MM.1S (cell line): ENCODE measurements around the gene RBMS3.

ENCODE experiments used
- DNase-seq: peaks from one replicate; pipeline ENCODE4 v3.0.0-alpha.2; 2015
- H2AFZ ChIP-seq: fragments of 300-600 bp; sonication (generic); 2 replicates; pipeline ENCODE4 v1.6.0; 2016; ENCODE audit warnings: antibody characterized with exemption, low read length
- H3F3A ChIP-seq: fragments of 300-600 bp; sonication (generic); 2 replicates; pipeline ENCODE4 v1.6.1; 2016; ENCODE audit warnings: mild to moderate bottlenecking, antibody characterized with exemption, low read length, moderate library complexity, mixed read lengths; ENCODE audit not compliant: insufficient read depth
- H3K27ac ChIP-seq: fragments of 300-600 bp; sonication (generic); 2 replicates; pipeline ENCODE4 v1.5.1; 2016; ENCODE audit warnings: mild to moderate bottlenecking, low read length
- H3K27me3 ChIP-seq: fragments of 300-600 bp; sonication (generic); replicated peaks from 2 replicates; pipeline ENCODE4 v1.6.0; 2016; ENCODE audit warnings: low read length; ENCODE audit not compliant: insufficient read depth
- H3K36me3 ChIP-seq: fragments of 300-600 bp; sonication (generic); replicated peaks from 2 replicates; pipeline ENCODE4 v1.6.1; 2016; ENCODE audit warnings: mild to moderate bottlenecking, low read length, mixed read lengths; ENCODE audit not compliant: insufficient read depth
- H3K4me1 ChIP-seq: fragments of 300-600 bp; sonication (generic); 2 replicates; pipeline ENCODE4 v1.6.1; 2016; ENCODE audit warnings: low read length, mixed read lengths
- H3K4me2 ChIP-seq: fragments of 300-600 bp; sonication (generic); 2 replicates; pipeline ENCODE4 v1.6.0; 2016; ENCODE audit warnings: low read depth, low read length
- H3K4me3 ChIP-seq: fragments of 300-600 bp; sonication (generic); 2 replicates; pipeline ENCODE4 v1.5.1; 2016; ENCODE audit warnings: low read length, mixed read lengths
- H3K79me2 ChIP-seq: fragments of 300-600 bp; sonication (generic); 2 replicates; pipeline ENCODE4 v1.6.1; 2016; ENCODE audit warnings: mixed run types, low read length, mixed read lengths
- H3K9ac ChIP-seq: fragments of 300-600 bp; sonication (generic); 2 replicates; pipeline ENCODE4 v1.6.1; 2016; ENCODE audit warnings: low read length, mixed read lengths
- H3K9me2 ChIP-seq: fragments of 300-600 bp; sonication (generic); replicated peaks from 2 replicates; pipeline ENCODE4 v1.6.1; 2016; ENCODE audit warnings: mild to moderate bottlenecking, low read length, mixed read lengths; ENCODE audit not compliant: insufficient read depth
- H3K9me3 ChIP-seq: fragments of 300-600 bp; sonication (generic); replicated peaks from 2 replicates; pipeline ENCODE4 v1.6.1; 2016; ENCODE audit warnings: mild to moderate bottlenecking, low read length, mixed read lengths; ENCODE audit not compliant: insufficient read depth
- H4K20me1 ChIP-seq: fragments of 300-600 bp; sonication (generic); 2 replicates; pipeline ENCODE4 v1.6.1; 2016; ENCODE audit warnings: mild to moderate bottlenecking, low read length, moderate library complexity, mixed read lengths; ENCODE audit not compliant: insufficient read depth
- CTCF ChIP-seq: fragments of 300-600 bp; sonication (generic); IDR thresholded peaks from 2 replicates; pipeline ENCODE4 v1.5.1; 2016; ENCODE audit warnings: antibody characterized with exemption, low read length, mixed read lengths
- EZH2 ChIP-seq: fragments of 300-600 bp; sonication (generic); optimal IDR thresholded peaks from 2 replicates; pipeline ENCODE3; 2017; ENCODE audit warnings: low read depth, mild to moderate bottlenecking, antibody characterized with exemption, low read length, mixed read lengths
- EZH2phosphoT487 ChIP-seq: fragments of 300-600 bp; sonication (generic); IDR thresholded peaks from 2 replicates; pipeline ENCODE4 v1.6.1; 2018; ENCODE audit warnings: antibody characterized with exemption, low read length

RBMS3 gene

GRCh38 chr3:29639578-29640290 lies 358.9 kb downstream of the RBMS3 start:
- no peaks in the 10 kb centered on the region for H3F3A ChIP-seq
- no peaks in the 10 kb centered on the region for H3K79me2 ChIP-seq
- DNase-seq: no peak
- H3K4me3 ChIP-seq: no peak overlapping the region
- no peaks in the 10 kb centered on the region for H3K36me3 ChIP-seq
- H3K9me3 ChIP-seq: no peaks in the 10 kb centered on the region
- no peaks in the 10 kb centered on the region for H3K27me3 ChIP-seq
- no peak overlapping the region for H3K27ac ChIP-seq
- no peaks in the 10 kb centered on the region for H4K20me1 ChIP-seq
- H3K4me1 ChIP-seq: no peaks in the 10 kb centered on the region
- no peak overlapping the region for H2AFZ ChIP-seq
- TF ChIP-seq EZH2 (no peak), CTCF (no peak), EZH2phosphoT487 (no peak)
- no peaks in the 10 kb centered on the region for H3K9me2 ChIP-seq
- H3K4me2 ChIP-seq: no peak overlapping the region
- no peak overlapping the region for H3K9ac ChIP-seq

GRCh38 chr3:29642393-29643033 lies 361.6 kb downstream of the RBMS3 start:
- Histone ChIP-seq H3K27ac (no peak overlapping the region), H3K4me3 (no peak overlapping the region), H4K20me1 (no peaks in the 10 kb centered on the region), H3K9me2 (no peaks in the 10 kb centered on the region), H3K4me1 (no peaks in the 10 kb centered on the region), H3K9ac (no peak overlapping the region), H3K9me3 (no peaks in the 10 kb centered on the region), H3K4me2 (no peak overlapping the region), H2AFZ (no peak overlapping the region), H3F3A (no peaks in the 10 kb centered on the region), H3K27me3 (no peaks in the 10 kb centered on the region), H3K79me2 (no peaks in the 10 kb centered on the region), H3K36me3 (no peaks in the 10 kb centered on the region)
- no peak for TF ChIP-seq CTCF
- TF ChIP-seq EZH2: no peak
- no peak for TF ChIP-seq EZH2phosphoT487
- DNase-seq: no peak

GRCh38 chr3:29643034-29643425 lies 362.2 kb downstream of the RBMS3 start:
- Histone ChIP-seq H3K4me3 (no peak overlapping the region), H3K27me3 (no peaks in the 10 kb centered on the region), H3K9me2 (no peaks in the 10 kb centered on the region), H3K4me2 (no peak overlapping the region), H3K9ac (no peak overlapping the region), H3K4me1 (no peaks in the 10 kb centered on the region), H2AFZ (no peak overlapping the region), H3K27ac (no peak overlapping the region), H3K79me2 (no peaks in the 10 kb centered on the region), H3F3A (no peaks in the 10 kb centered on the region), H3K36me3 (no peaks in the 10 kb centered on the region), H3K9me3 (no peaks in the 10 kb centered on the region), H4K20me1 (no peaks in the 10 kb centered on the region)
- no peak for DNase-seq
- TF ChIP-seq EZH2phosphoT487 (no peak), CTCF (no peak), EZH2 (no peak)
